Motor neuron (in vitro differentiated cells): ENCODE data around the gene HSD3B1. TPM values are rescaled to one million over a fixed set of nuclear protein-coding genes. Genes with fewer than 3 reads are reported as not detected.

Experiments used
- ATAC-seq, 8 experiments: fragments of 200-7000 bp; cut with Tn5 transposase; replicated peaks in 6 of 8; 2 replicates each; pipeline ENCODE4 v1.8.0; 2021; ENCODE audit warnings: mild to moderate bottlenecking in 8 of 8, moderate library complexity in 8 of 8
- H3K27ac ChIP-seq, 2 donors: fragments of 250-450 bp; sonication (Bioruptor Pico); 2 replicates each; pipeline ENCODE4 v1.9.0; 2021; ENCODE audit warnings: antibody characterized with exemption in 2 of 2, mild to moderate bottlenecking in 2 of 2, moderate library complexity in 1 of 2
- H3K4me1 ChIP-seq, 2 donors: fragments of 250-450 bp; sonication (Bioruptor Pico); replicated peaks in 1 of 2; 2 replicates each; pipeline ENCODE4 v1.6.1; 2021; ENCODE audit warnings: antibody characterized with exemption in 2 of 2, mild to moderate bottlenecking in 2 of 2, moderate library complexity in 1 of 2
- H3K4me3 ChIP-seq, 5 donors: fragments of 250-450 bp; sonication (Bioruptor Pico); 2 replicates each; pipeline ENCODE4 v1.9.0; 2021; ENCODE audit warnings: antibody characterized with exemption in 5 of 5, mild to moderate bottlenecking in 5 of 5, moderate library complexity in 4 of 5
- WGBS, 10 experiments: fragments of 450-650 bp; shearing (Covaris generic); methylation state at CpG; one replicate each; pipeline ENCODE4 v1.0.0; 2022; 5-methylcytosine and 5-hydroxymethylcytosine counted together
- in situ Hi-C, 9 experiments: fragments of 400-800 bp; cut with MboI; loops; one replicate each; pipeline ENCODE4 v1.15.0; 2021; ENCODE audit warnings: low sequenced_read_pairs in 9 of 9, low pct_unique_long_range_greater_than_20kb in 2 of 9; ENCODE audit not compliant: unreplicated experiment in 9 of 9
- total RNA-seq, 8 experiments: library from RNA; unstranded; fragments of 300-600 nt; gene quantifications; 2 replicates each; pipeline versions ENCODE4 v1.2.3 to v1.2.4, GENCODE V29; 2022

HSD3B1 gene
- 1 to 10 TPM in 1 of 8 experiments, under 1 TPM in 4, not detected in 3; 0.18 to 1.5 (median 0.49) TPM for total RNA-seq

GRCh38 chr1:119506941-119507340 is at the start of gene HSD3B1:
TSS of gene HSD3B1 (plus strand) at chr1:119507210. CDS start at chr1:119507477, 267 bp downstream.
- in situ Hi-C loops: no loop called here
- 33 to 100% (median 86%) methylated on average over 1 of the region's 1 CpG; no CpG with 5 or more reads in 5 of the 10 experiments for WGBS, 10 experiments
- ATAC-seq: no peak

GRCh38 chr1:119462964-119463363 is 44.0 kb upstream of the HSD3B1 start:
- ATAC-seq: no peak
- no peaks in the 10 kb centered on the region for H3K4me1 ChIP-seq
- WGBS, 10 experiments: 51 to 100% (median 93%) methylated on average over 1 to 2 of the region's 2 CpGs; no CpG with 5 or more reads in 2 of the 10 experiments
- in situ Hi-C loops: no loop called here
- no peak overlapping the region for H3K27ac ChIP-seq
- H3K4me3 ChIP-seq: no peak overlapping the region

More at GRCh38 chr1:119506941-119507340, at the start of gene HSD3B1:
- H3K4me3 ChIP-seq: no peak within 1 kb of the TSS
- H3K4me1 ChIP-seq: no peaks in the 10 kb centered on the region
- no peak within 1 kb of the TSS for H3K27ac ChIP-seq

- H3K4me1 ChIP-seq: no peaks in the 10 kb centered on the region
- WGBS, 10 experiments: 11 to 85% (median 69%) methylated on average over 1 to 2 of the region's 2 CpGs; no CpG with 5 or more reads in 2 of the 10 experiments
- no peak for ATAC-seq
- in situ Hi-C loops: no loop called here
- H3K27ac ChIP-seq: no peak overlapping the region
- H3K4me3 ChIP-seq: no peak overlapping the region
These were observed 43.4 kb upstream of the HSD3B1 start for GRCh38 chr1:119463569-119463968.

- H3K4me1 ChIP-seq: no peaks in the 10 kb centered on the region
- in situ Hi-C loops: no loop called here
- ATAC-seq: no peak
- WGBS, 10 experiments: 14 to 73% (median 56%) methylated on average over 1 to 2 of the region's 2 CpGs; no CpG with 5 or more reads in 2 of the 10 experiments
- H3K27ac ChIP-seq: no peak overlapping the region
- H3K4me3 ChIP-seq: no peak overlapping the region
These were observed 40.6 kb upstream of the HSD3B1 start for GRCh38 chr1:119466445-119466844.

GRCh38 chr1:119467219-119467618 is 39.8 kb upstream of the HSD3B1 start:
- in situ Hi-C loops: no loop called here
- 20 to 100% (median 83%) methylated on average over 1 of the region's 1 CpG; no CpG with 5 or more reads in 3 of the 10 experiments for WGBS, 10 experiments
- ATAC-seq: peak in 1 of 8 experiments; percentile 13

GRCh38 chr1:119467857-119468668 is 38.9 kb upstream of the HSD3B1 start:
- in situ Hi-C loops: no loop called here
- peak in 3 of 8 experiments; percentile 75 to 80 (median 77) for ATAC-seq
- Histone ChIP-seq H3K4me3 (no peak overlapping the region), H3K4me1 (no peaks in the 10 kb centered on the region), H3K27ac (no peak overlapping the region)
- WGBS, 10 experiments: 0 to 100% (median 12%) methylated on average over 1 to 4 of the region's 4 CpGs

More at GRCh38 chr1:119467219-119467618, 39.8 kb upstream of the HSD3B1 start:
- Histone ChIP-seq H3K4me1 (no peaks in the 10 kb centered on the region), H3K4me3 (no peak overlapping the region), H3K27ac (no peak overlapping the region)

GRCh38 chr1:119469741-119470140 is 37.3 kb upstream of the HSD3B1 start:
- Histone ChIP-seq H3K4me1 (no peaks in the 10 kb centered on the region), H3K4me3 (no peak overlapping the region), H3K27ac (no peak overlapping the region)
- ATAC-seq: no peak
- WGBS, 10 experiments: 0 to 67% (median 40%) methylated on average over 1 of the region's 1 CpG; no CpG with 5 or more reads in 3 of the 10 experiments
- in situ Hi-C loops: loop anchor here in 1 of 9 experiments (10.0 kb wide), 1 partner anchor 95 kb away; no protein-coding TSS in a partner anchor

- Histone ChIP-seq H3K4me3 (no peak overlapping the region), H3K4me1 (no peaks in the 10 kb centered on the region), H3K27ac (no peak overlapping the region)
- ATAC-seq: no peak
- WGBS, 10 experiments: 27 to 100% (median 73%) methylated on average over 2 to 3 of the region's 3 CpGs; no CpG with 5 or more reads in 3 of the 10 experiments
- in situ Hi-C loops: loop anchor here in 1 of 9 experiments (10.0 kb wide), 1 partner anchor 96 kb away; no protein-coding TSS in a partner anchor
These were observed 36.6 kb upstream of the HSD3B1 start for GRCh38 chr1:119470377-119470776.

GRCh38 chr1:119470958-119471357 is 36.1 kb upstream of the HSD3B1 start:
- WGBS, 10 experiments: 20 to 92% (median 79%) methylated on average over 2 to 7 of the region's 7 CpGs; no CpG with 5 or more reads in 1 of the 10 experiments
- Histone ChIP-seq H3K4me1 (no peaks in the 10 kb centered on the region), H3K4me3 (no peak overlapping the region), H3K27ac (no peak overlapping the region)
- ATAC-seq: no peak
- in situ Hi-C loops: loop anchor here in 1 of 9 experiments (10.0 kb wide), 1 partner anchor 96 kb away; no protein-coding TSS in a partner anchor

GRCh38 chr1:119471566-119471965 is 35.4 kb upstream of the HSD3B1 start:
- H3K4me1 ChIP-seq: no peaks in the 10 kb centered on the region
- ATAC-seq: no peak
- in situ Hi-C loops: loop anchor here in 1 of 9 experiments (10.0 kb wide), 1 partner anchor 97 kb away; no protein-coding TSS in a partner anchor
- no peak overlapping the region for H3K27ac ChIP-seq
- 60 to 100% (median 73%) methylated on average over 1 to 5 of the region's 5 CpGs; no CpG with 5 or more reads in 2 of the 10 experiments for WGBS, 10 experiments
- H3K4me3 ChIP-seq: no peak overlapping the region

- H3K4me1 ChIP-seq: no peaks in the 10 kb centered on the region
- 11 to 83% (median 65%) methylated on average over 1 to 5 of the region's 5 CpGs; no CpG with 5 or more reads in 1 of the 10 experiments for WGBS, 10 experiments
- H3K27ac ChIP-seq: no peak overlapping the region
- no peak for ATAC-seq
- in situ Hi-C loops: loop anchor here in 1 of 9 experiments (10.0 kb wide), 1 partner anchor 97 kb away; no protein-coding TSS in a partner anchor
- no peak overlapping the region for H3K4me3 ChIP-seq
These were observed 34.8 kb upstream of the HSD3B1 start for GRCh38 chr1:119472080-119472818.

- Histone ChIP-seq H3K4me1 (no peaks in the 10 kb centered on the region), H3K27ac (no peak overlapping the region), H3K4me3 (no peak overlapping the region)
- WGBS, 10 experiments: 0 to 100% (median 74%) methylated on average over 1 to 2 of the region's 3 CpGs; no CpG with 5 or more reads in 2 of the 10 experiments
- in situ Hi-C loops: loop anchor here in 1 of 9 experiments (10.0 kb wide), 1 partner anchor 98 kb away; no protein-coding TSS in a partner anchor
- peak in 1 of 8 experiments; percentile 47 for ATAC-seq
These were observed 34.2 kb upstream of the HSD3B1 start for GRCh38 chr1:119472819-119473175.
